ENCODE data around the gene ASGR1.

DNA sequence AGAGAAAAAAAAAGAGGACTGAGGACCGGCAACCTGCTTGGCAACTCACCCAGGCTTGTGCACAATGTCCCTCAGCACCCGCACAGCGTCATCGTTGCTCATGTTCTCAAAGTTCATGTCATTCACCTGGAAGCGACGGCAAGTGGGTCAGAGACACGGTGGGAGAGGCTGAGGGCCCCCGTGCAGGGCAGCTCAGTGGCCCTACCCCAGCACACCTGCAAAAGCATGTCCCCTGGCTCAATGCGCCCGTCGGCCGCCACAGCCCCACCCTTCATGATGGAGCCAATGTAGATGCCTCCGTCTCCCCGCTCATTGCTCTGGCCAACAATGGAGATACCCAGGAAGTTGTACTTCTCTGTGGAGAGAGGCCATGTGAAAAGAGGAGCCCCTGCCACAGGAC, 49.8 kb upstream of the ASGR1 start:
- TF ChIP-seq FOS (IDR thresholded peaks at IDR 0.05; ENCODE audit: low read depth, low read length) (no peak), POLR2A (IDR thresholded peaks at IDR 0.05; ENCODE audit: low read depth, low read length) (no peak), CEBPB (IDR thresholded peaks at IDR 0.05; ENCODE audit: low read depth, low read length) (no peak), NFE2L2 (IDR thresholded peaks at IDR 0.05; ENCODE audit: low read depth, low read length) (no peak), SMC3 (IDR thresholded peaks at IDR 0.05; ENCODE audit: low read depth, low read length) (no peak)
- TF ChIP-seq, protein P1, sequence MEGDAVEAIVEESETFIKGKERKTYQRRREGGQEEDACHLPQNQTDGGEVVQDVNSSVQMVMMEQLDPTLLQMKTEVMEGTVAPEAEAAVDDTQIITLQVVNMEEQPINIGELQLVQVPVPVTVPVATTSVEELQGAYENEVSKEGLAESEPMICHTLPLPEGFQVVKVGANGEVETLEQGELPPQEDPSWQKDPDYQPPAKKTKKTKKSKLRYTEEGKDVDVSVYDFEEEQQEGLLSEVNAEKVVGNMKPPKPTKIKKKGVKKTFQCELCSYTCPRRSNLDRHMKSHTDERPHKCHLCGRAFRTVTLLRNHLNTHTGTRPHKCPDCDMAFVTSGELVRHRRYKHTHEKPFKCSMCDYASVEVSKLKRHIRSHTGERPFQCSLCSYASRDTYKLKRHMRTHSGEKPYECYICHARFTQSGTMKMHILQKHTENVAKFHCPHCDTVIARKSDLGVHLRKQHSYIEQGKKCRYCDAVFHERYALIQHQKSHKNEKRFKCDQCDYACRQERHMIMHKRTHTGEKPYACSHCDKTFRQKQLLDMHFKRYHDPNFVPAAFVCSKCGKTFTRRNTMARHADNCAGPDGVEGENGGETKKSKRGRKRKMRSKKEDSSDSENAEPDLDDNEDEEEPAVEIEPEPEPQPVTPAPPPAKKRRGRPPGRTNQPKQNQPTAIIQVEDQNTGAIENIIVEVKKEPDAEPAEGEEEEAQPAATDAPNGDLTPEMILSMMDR (conservative IDR thresholded peaks at IDR 0.05; ENCODE audit: low read depth, low read length) = no peak
